GM12872 (cell line): ENCODE results near the gene LTO1.

ENCODE experiments used
- TF ChIP-seq, protein P1 (sequence below): IDR thresholded peaks from 3 replicates; pipeline ENCODE4 v1.5.1; 2011; ENCODE audit warnings: low read depth, mild to moderate bottlenecking, low read length, moderate library complexity; ENCODE audit not compliant: insufficient read depth

Gene LTO1

DNA sequence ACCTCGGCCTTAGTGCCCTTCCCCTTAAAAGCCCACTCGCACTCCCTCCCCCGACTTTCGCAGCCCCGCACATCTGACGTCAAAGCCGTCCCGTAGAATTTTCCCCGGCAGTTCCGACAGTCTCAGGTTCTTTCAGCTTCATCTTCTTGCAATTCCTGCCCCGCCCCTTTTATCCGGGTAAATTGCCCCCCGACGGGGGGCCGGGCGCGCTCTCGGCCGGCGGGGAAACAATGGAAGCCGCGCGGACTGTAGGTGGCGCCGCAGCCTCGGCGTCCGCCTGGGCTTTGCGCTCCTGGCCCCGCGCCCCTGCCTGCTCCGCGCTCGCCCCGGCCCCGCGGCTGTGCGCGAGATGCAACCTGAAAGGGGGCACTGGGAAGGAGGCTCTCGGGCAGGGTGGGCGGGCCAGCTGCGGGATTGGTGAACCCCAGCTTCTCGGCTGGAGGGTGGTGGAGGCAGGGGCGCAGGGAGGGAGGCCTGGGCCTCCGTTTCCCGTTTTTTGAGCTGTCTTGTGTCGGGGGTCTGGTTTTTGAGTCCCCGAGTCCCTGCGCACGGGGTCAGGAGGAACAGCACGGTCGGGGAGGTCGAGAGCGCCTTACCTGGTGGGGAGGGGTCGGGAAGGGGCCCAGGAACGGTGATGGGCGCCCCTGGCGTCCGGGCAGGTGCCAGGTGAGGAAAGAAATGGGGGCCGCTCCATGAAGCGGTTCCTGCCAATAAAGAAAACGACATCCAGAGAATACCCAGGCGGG, 29.5 kb upstream of the LTO1 start:
- TF ChIP-seq, protein P1, sequence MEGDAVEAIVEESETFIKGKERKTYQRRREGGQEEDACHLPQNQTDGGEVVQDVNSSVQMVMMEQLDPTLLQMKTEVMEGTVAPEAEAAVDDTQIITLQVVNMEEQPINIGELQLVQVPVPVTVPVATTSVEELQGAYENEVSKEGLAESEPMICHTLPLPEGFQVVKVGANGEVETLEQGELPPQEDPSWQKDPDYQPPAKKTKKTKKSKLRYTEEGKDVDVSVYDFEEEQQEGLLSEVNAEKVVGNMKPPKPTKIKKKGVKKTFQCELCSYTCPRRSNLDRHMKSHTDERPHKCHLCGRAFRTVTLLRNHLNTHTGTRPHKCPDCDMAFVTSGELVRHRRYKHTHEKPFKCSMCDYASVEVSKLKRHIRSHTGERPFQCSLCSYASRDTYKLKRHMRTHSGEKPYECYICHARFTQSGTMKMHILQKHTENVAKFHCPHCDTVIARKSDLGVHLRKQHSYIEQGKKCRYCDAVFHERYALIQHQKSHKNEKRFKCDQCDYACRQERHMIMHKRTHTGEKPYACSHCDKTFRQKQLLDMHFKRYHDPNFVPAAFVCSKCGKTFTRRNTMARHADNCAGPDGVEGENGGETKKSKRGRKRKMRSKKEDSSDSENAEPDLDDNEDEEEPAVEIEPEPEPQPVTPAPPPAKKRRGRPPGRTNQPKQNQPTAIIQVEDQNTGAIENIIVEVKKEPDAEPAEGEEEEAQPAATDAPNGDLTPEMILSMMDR = peak; percentile 35; the same call in 2 of the 3 replicates

DNA sequence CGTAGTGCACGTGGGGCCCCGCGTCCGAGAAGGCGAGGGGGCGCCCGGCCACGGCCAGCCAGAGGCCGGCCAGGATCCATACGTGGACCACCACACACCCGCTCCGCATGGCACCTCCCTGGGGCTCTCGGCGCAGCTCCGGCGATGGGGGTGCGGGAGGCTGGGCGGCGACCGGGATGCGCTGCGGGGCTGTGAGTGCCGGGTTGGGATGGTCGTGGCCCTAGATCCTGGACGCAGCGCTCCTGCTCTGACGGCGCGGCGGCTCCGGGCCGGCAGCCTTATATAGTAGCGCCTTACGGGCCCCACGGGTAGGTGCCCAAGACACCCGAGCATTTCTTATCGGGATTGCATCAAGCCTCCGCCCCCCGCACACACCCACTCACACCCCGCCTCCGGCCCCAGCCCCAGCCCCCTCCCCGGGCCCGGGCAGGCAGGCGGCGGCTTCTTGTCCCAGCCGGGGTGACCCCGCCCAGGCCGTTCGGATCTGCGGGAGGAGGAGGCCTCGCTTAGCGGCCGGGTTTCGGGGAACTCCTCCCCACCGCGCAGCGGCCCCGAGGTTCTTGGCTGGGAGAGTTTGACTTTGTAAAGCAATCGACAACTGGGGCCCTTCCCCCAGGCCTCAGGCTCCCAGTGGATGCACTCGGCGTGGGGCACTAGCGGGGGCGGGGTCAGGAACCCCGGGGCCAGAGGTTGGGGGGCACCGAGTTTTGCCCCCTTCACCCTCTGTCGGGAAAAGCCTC, 28.8 kb upstream of the LTO1 start, which contains the start of gene FGF19:
TSS of gene FGF19 (minus strand) at position 255 of the 740 bp plus-strand sequence. CDS start at position 109, 146 bp downstream.
- TF ChIP-seq, protein P1 = no peak

DNA sequence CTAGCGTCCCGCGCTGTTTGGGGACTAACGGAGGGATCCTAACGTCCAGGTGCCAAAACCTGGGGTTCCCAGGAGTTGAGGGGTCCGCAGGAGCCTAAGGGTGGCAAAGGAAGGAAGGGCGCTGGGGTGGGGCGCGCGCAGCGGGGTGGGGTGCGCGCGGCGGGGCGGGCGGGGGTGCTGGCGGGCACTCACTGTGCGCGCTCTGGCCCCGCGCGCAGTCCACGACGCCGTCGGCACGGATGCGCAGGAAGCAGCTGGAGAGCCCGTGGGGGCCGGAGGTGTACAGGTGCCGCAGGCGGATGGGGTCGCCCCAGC, 28.3 kb upstream of the LTO1 start:
- TF ChIP-seq, protein P1 = no peak

DNA sequence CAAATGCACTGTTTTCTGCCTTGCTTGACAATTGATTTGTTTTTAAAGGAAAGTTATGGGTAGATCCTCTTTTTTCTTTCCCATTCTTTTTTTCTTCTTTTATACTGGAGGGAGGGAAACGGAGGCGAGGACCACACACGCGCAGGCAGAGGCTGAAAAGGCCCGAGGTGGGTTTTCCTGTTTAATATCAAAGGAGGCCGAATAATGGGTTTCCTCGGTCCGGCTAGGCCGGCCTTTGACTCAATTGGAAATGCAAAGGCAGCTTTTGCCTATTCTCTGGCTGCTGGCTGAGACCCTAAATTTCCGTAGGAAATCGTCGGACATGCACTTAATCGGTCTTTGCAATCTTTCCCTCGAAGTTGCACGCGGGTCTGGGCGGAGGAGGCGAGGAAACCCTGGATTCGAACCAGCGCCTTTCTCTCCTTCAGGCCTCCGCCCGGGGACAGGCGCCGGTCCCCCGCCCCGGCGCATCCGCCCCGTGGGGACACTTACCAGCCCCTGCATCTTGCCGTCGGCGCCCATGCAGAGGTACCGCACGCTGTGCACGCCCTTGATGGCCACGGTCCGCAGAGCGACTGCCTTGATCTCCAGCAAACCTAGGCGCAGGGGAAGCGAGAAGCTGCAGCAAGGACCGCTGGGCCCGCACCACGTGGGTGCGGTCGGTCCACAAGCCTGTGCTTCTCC, 27.8 kb upstream of the LTO1 start:
- TF ChIP-seq, protein P1 = no peak

DNA sequence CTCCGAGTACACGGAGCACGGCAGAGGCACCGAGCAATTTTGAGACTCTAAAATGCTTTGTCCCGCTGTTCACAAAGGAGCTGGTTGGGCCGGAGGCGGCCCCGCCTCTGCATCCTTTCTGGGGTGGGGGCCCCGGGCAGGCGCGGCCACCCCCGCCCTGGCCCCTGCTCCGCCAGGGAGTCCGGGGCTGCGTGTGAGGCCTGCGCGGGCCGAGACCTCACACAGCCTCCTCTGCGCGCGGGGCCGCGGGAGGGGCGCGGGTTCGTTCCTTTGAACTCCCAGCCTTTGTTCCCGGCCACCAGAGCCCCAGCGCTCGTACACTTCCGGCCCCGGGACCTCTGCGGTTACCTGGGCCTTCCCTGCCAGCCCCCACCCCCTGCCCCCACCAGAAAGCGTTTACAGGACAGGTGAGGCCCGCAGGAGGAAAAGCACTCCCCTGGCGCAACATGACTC, 27.1 kb upstream of the LTO1 start:
- TF ChIP-seq, protein P1 = no peak

GRCh38 chr11:69700278-69701140, 25.4 kb upstream of the LTO1 start:
- TF ChIP-seq, protein P1 = no peak

DNA sequence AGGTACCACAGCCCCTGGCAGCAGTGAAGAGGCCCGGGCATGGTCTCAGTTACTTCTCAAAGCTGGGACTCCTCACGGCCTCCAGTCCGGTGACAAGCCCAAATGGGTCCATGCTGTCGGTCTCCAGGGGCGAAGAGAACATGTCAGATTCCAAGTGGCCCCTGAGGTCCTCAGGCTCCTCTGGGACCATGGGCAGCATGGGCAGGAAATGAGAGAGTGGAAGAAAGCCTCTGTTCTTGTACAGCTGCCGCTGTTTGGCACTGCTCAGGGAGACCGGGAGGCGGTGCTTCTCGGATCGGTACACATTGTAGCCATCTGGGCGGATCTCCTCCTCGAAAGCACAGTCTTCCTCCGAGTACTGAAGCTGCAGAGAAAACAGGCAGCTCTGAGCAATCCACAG, 24.1 kb upstream of the LTO1 start:
- TF ChIP-seq, protein P1 = no peak
